MM.1S (cell line): ENCODE results near the gene WNT3.

Experiments used
- CTCF ChIP-seq: fragments of 300-600 bp; sonication (generic); IDR thresholded peaks from 2 replicates; pipeline ENCODE4 v1.5.1; 2016; ENCODE audit warnings: antibody characterized with exemption, low read length, mixed read lengths
- EZH2 ChIP-seq: fragments of 300-600 bp; sonication (generic); optimal IDR thresholded peaks from 2 replicates; pipeline ENCODE3; 2017; ENCODE audit warnings: low read depth, mild to moderate bottlenecking, antibody characterized with exemption, low read length, mixed read lengths
- EZH2phosphoT487 ChIP-seq: fragments of 300-600 bp; sonication (generic); IDR thresholded peaks from 2 replicates; pipeline ENCODE4 v1.6.1; 2018; ENCODE audit warnings: antibody characterized with exemption, low read length

GRCh38 chr17:46837521-46837920, 19.0 kb upstream of the WNT3 start:
- no peak for TF ChIP-seq CTCF
- no peak for TF ChIP-seq EZH2phosphoT487
- TF ChIP-seq EZH2, result no peak
